ENCODE results near the gene DCBLD2.

Gene DCBLD2

GRCh38 chr3:98755601-98756000 lies 145.9 kb downstream of the DCBLD2 start:
- DNase-seq (ENCODE audit: insufficient read length, low spot score), result no peak
- FAIRE-seq, result no peak
- TF ChIP-seq CTCF (IDR thresholded peaks at IDR 0.05; ENCODE audit: insufficient read depth, missing control alignments), result no peak

- TF ChIP-seq CTCF (IDR thresholded peaks at IDR 0.05; ENCODE audit: insufficient read depth, missing control alignments), result no peak
- DNase-seq (ENCODE audit: insufficient read length, low spot score) (no peak), FAIRE-seq (no peak)
Observed at GRCh38 chr3:98754483-98754882, 147.0 kb downstream of the DCBLD2 start.

GRCh38 chr3:98750276-98750919 lies 151.1 kb downstream of the DCBLD2 start:
- DNase-seq (ENCODE audit: insufficient read length, low spot score) (no peak), FAIRE-seq (no peak)
- no peak for TF ChIP-seq CTCF (IDR thresholded peaks at IDR 0.05; ENCODE audit: insufficient read depth, missing control alignments)

GRCh38 chr3:98746882-98747281 lies 154.6 kb downstream of the DCBLD2 start:
- no peak for FAIRE-seq
- DNase-seq (ENCODE audit: insufficient read length, low spot score), result no peak
- no peak for TF ChIP-seq CTCF (IDR thresholded peaks at IDR 0.05; ENCODE audit: insufficient read depth, missing control alignments)

- DNase-seq (ENCODE audit: insufficient read length, low spot score), result no peak
- no peak for FAIRE-seq
- no peak for TF ChIP-seq CTCF (IDR thresholded peaks at IDR 0.05; ENCODE audit: insufficient read depth, missing control alignments)
Observed at GRCh38 chr3:98746122-98746521, 155.4 kb downstream of the DCBLD2 start.
